Spleen (tissue), 13 donors: ENCODE data around the gene TNNT1. TPM values are rescaled to one million over a fixed set of nuclear protein-coding genes. Genes with fewer than 3 reads are reported as not detected.
A peak's percentile ranks its signal among the peaks of the same experiment; 100 is the strongest.

Experiments
- DNase-seq: peaks from one replicate; pipeline ENCODE4 v3.0.0-alpha.2; 2020
- H3K27ac ChIP-seq, 8 donors: fragments of 200-600 bp; sonication (generic) in 7 of 8; 1 replicate in 4 of 8; 2 replicates in 4 of 8; pipeline versions ENCODE4 v1.5.0 to v1.8.0; 2016 to 2021; ENCODE audit warnings: inconsistent platforms in 4 of 8, mild to moderate bottlenecking in 4 of 8, moderate library complexity in 1 of 8
- H3K27me3 ChIP-seq, 7 donors: fragments of 200-600 bp; sonication (generic) in 6 of 7; replicated peaks in 1 of 7; 1 replicate in 4 of 7; 2 replicates in 3 of 7; pipeline versions ENCODE4 v1.5.0 to v1.8.0; 2016 to 2021; ENCODE audit warnings: inconsistent platforms in 3 of 7, mild to moderate bottlenecking in 1 of 7
- H3K36me3 ChIP-seq, 6 donors: fragments of 200-600 bp; sonication (generic) in 5 of 6; 1 replicate in 4 of 6; 2 replicates in 2 of 6; pipeline versions ENCODE4 v1.5.0 to v1.8.0; 2016 to 2021; ENCODE audit warnings: inconsistent platforms in 2 of 6
- H3K4me1 ChIP-seq, 6 donors: fragments of 200-600 bp; sonication (generic) in 5 of 6; 1 replicate in 3 of 6; 2 replicates in 3 of 6; pipeline versions ENCODE4 v1.5.0 to v1.8.0; 2016 to 2021; ENCODE audit warnings: inconsistent platforms in 3 of 6
- H3K4me3 ChIP-seq, 8 donors: fragments of 200-600 bp; sonication (generic) in 7 of 8; 1 replicate in 4 of 8; 2 replicates in 4 of 8; pipeline versions ENCODE4 v1.5.0 to v1.8.0; 2016 to 2021; ENCODE audit warnings: inconsistent platforms in 4 of 8, mild to moderate bottlenecking in 4 of 8, moderate library complexity in 2 of 8
- H3K9me3 ChIP-seq, 8 donors: fragments of 200-600 bp; sonication (generic) in 7 of 8; 1 replicate in 4 of 8; 2 replicates in 4 of 8; pipeline versions ENCODE4 v1.5.0 to v1.8.0; 2016 to 2021; ENCODE audit warnings: inconsistent platforms in 4 of 8
- POLR2A ChIP-seq, 3 donors: fragments of 450-650 bp; IDR thresholded peaks; one replicate each; pipeline ENCODE4 v1.5.1; 2017; ENCODE audit warnings: antibody characterized with exemption in 3 of 3, mild to moderate bottlenecking in 1 of 3
- POLR2AphosphoS5 ChIP-seq, 3 donors: sonication (generic); formaldehyde crosslinking; IDR thresholded peaks; one replicate each; pipeline ENCODE4 v1.5.1; 2017; ENCODE audit warnings: antibody characterized with exemption in 3 of 3
- WGBS, 5 donors: extraction: QIAGEN DNeasy Blood & Tissue Kit in 3 of 5; methylation state at CpG; one replicate each; pipeline versions ENCODE4 v1.1.5 to v1.1.7; 2013 to 2018; 5-methylcytosine and 5-hydroxymethylcytosine counted together
- intact Hi-C: fragments of 100-400 bp; cut with DNase I; formaldehyde crosslinking; loops from one replicate; pipeline ENCODE4 v1.15.0; 2023; ENCODE audit warnings: low total_unique reads
- long read RNA-seq, 2 donors: transcript quantifications; one replicate each; lab custom pipeline, GENCODE V29; 2026
- polyA plus RNA-seq, 3 donors: library from polyadenylated mRNA; stranded (reverse); fragments of 200-250 nt; gene quantifications; one replicate each; pipeline ENCODE4 v1.2.1, GENCODE V29; 2013
- total RNA-seq, 7 donors: library from RNA; depleted of rRNA in 3 of 7; stranded (reverse); fragments of >200 nt in 3 of 7; fragmentation: NEBNext Ultra II Directional in 4 of 7; extraction: Animal tissue kit (Norgen Biotek cat#: 25700) in 4 of 7; gene quantifications; one replicate each; pipeline versions ENCODE4 v1.1.0 to v1.2.1, GENCODE V29; 2016 to 2021
- TF ChIP-seq, protein P1 (sequence below), 11 experiments: fragments of 200-600 bp in 7 of 11; fragments of 450-650 bp in 4 of 11; sonication (generic) in 4 of 11; IDR thresholded peaks in 8 of 11; conservative IDR thresholded peaks in 3 of 11; 1 replicate in 7 of 11; 2 replicates in 4 of 11; pipeline versions ENCODE4 v1.4.0 to v1.8.0; 2016 to 2021; ENCODE audit warnings: antibody characterized with exemption in 11 of 11, inconsistent platforms in 4 of 11, mild to moderate bottlenecking in 1 of 11
- donor health status: healthy with polysubstance abuse.
- donor health status: DM: no; HTN: no; CAD: no; lungs with moderate emphysema.
- donor health status: DM: no; HTN: no; CAD: no.
- donor health status: Bipolar disorder and iron deficiency.
- donor health status: healthy.
- donor health status: DM: no; HTN: no; CAD: no.
- donor health status: DM: yes; HTN: yes; CAD: no.

Gene TNNT1, protein sequence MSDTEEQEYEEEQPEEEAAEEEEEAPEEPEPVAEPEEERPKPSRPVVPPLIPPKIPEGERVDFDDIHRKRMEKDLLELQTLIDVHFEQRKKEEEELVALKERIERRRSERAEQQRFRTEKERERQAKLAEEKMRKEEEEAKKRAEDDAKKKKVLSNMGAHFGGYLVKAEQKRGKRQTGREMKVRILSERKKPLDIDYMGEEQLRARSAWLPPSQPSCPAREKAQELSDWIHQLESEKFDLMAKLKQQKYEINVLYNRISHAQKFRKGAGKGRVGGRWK
- total RNA-seq (1 to 10 TPM in 4 of 7 donors, not detected in 3; 1.3 to 5.4 (median 2.6) TPM), polyA plus RNA-seq (1 to 10 TPM in 1 of 3 donors, under 1 TPM in 2; 0.26 to 6.2 (median 0.94) TPM)
- long read RNA-seq, donor 1, result 0 reads
- long read RNA-seq, donor 2, result 0 reads

DNA sequence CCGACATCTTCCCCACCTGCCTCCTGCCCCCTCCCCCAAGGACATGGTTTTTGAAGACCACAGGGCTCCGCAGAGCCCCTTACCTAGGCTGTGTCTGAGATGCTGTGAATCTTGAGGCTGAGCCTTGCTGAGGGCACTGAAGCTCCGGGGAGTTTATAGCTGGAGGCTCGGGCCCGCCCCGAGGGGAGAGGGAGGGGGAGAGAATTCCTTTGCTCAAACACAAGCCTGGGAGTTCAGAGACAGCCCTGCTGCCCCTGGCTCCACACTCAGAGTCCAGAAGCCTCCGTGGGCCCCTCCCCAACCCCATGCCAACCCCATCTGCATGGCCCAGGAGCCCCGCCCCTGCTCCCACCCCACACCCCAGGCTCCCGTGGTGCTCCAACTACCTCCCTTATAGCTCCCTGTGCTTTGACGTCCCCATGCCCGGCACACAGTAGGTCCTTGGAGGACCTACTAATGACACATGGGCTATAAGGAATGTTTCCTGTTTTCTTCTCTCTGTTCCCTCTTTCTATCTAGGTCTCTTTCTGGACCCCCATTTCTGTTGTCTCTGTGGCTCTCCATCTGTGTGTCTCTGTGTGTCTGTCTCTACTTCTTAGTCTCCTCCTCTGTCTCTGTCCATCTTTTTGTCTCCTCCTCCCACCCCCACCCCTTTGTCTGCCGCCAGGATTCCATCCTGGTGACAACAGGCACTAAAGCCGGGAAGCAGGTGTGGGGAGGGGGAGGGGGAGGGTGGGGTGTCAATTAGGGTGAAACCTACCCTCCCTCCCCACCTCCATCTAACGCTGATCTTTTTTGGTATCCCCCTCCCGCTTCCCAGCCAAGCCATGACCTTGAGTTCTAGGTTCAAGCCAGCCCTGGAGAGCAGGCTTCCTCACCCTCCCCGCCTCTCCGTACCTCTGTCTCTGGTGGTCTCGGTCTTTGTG lies at the start of gene TNNT1:
Gene TNNT1 (minus strand): TSS at position 129 of the 926 bp plus-strand sequence. CDS start 2,049 bp downstream, outside the sequence.
- Histone ChIP-seq H3K4me3 (no peak within 1 kb of the TSS), H3K4me1 (peaks cover 0 to 23% (median 12%) of the 10 kb centered on the region in 6 donors), H3K36me3 (no peaks in the 10 kb centered on the region), H3K27me3 (peaks cover 4 to 66% (median 39%) of the 10 kb centered on the region in 7 donors), H3K9me3 (peaks cover 0 to 14% (median 8%) of the 10 kb centered on the region in 8 donors), H3K27ac (no peak within 1 kb of the TSS)
- WGBS, 5 donors, result 18 to 30% (median 22%) methylated on average over 15 to 18 of the region's 18 CpGs
- intact Hi-C loops, result loop anchor here (10.0 kb wide), 1 partner anchor 355 kb away; no protein-coding TSS in a partner anchor
- TF ChIP-seq, protein P1, sequence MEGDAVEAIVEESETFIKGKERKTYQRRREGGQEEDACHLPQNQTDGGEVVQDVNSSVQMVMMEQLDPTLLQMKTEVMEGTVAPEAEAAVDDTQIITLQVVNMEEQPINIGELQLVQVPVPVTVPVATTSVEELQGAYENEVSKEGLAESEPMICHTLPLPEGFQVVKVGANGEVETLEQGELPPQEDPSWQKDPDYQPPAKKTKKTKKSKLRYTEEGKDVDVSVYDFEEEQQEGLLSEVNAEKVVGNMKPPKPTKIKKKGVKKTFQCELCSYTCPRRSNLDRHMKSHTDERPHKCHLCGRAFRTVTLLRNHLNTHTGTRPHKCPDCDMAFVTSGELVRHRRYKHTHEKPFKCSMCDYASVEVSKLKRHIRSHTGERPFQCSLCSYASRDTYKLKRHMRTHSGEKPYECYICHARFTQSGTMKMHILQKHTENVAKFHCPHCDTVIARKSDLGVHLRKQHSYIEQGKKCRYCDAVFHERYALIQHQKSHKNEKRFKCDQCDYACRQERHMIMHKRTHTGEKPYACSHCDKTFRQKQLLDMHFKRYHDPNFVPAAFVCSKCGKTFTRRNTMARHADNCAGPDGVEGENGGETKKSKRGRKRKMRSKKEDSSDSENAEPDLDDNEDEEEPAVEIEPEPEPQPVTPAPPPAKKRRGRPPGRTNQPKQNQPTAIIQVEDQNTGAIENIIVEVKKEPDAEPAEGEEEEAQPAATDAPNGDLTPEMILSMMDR (IDR thresholded peaks at IDR 0.05 in 8 of 11, conservative IDR thresholded peaks at IDR 0.05 in 3 of 11), result no peak
- TF ChIP-seq POLR2A (IDR thresholded peaks at IDR 0.05), result no peak
- no peak for TF ChIP-seq POLR2AphosphoS5 (IDR thresholded peaks at IDR 0.05)
- no peak for DNase-seq

DNA sequence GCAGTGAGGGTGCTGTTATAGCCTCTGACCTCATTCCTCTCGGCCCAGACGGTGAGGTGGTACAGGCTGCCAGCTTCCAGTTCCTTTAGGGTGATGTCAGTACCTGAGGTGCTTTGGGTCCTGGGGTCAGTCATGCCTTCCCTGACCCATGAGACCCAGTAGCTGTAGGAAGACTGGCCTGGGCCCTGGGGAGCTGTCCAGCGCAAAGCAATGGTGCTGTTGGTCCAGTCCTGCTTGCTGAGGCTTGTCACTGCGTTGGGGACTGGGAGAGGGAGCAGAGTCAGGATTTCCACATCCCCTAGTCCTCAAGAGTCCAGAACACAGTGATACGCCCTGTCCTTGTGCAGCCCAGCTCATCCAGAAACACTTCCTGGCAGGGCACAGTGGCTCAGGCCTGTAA lies 49.6 kb upstream of the TNNT1 start:
- TF ChIP-seq POLR2A (IDR thresholded peaks at IDR 0.05) (no peak), POLR2AphosphoS5 (IDR thresholded peaks at IDR 0.05) (peak in 2 of 3 donors; percentile 42 to 63)
- no peak for DNase-seq
- peaks cover 0 to 24% (median 7%) of the 10 kb centered on the region in 6 donors for H3K4me1 ChIP-seq
- H3K9me3 ChIP-seq, result no peaks in the 10 kb centered on the region
- peaks cover 0 to 80% (median 0%) of the 10 kb centered on the region in 6 donors for H3K36me3 ChIP-seq
- intact Hi-C loops, result no loop called here
- no peak overlapping the region for H3K4me3 ChIP-seq
- WGBS, 5 donors, result 38 to 79% (median 58%) methylated on average over 4 to 5 of the region's 5 CpGs
- H3K27me3 ChIP-seq, result peaks cover 0 to 30% (median 0%) of the 10 kb centered on the region in 7 donors
- peak overlapping the region in 5 of 8 donors; percentile 44 to 67 (median 62) for H3K27ac ChIP-seq

DNA sequence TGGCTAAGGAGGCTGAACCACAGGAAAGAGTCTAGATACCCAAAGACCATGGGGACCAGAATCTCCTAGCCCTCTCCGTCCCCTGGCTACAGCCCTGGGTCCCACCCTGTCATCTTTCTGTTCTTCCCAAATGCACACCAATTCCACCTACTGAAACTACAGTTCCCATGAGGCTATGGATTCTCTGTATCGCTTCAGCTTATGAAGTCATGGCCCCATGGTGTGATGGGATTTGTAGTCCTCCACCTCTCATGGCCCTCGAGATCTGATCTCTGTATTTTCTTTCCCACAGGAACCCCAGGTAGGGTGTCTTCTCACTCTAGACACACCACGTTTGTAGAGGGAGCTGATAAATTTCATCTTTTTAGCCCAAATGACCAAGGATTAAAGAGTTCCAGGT lies 48.5 kb upstream of the TNNT1 start:
- no peak for TF ChIP-seq POLR2A (IDR thresholded peaks at IDR 0.05)
- TF ChIP-seq, protein P1 (IDR thresholded peaks at IDR 0.05 in 8 of 11, conservative IDR thresholded peaks at IDR 0.05 in 3 of 11), result no peak
- no peak for TF ChIP-seq POLR2AphosphoS5 (IDR thresholded peaks at IDR 0.05)
- H3K27me3 ChIP-seq, result peaks cover 0 to 41% (median 0%) of the 10 kb centered on the region in 7 donors
- H3K36me3 ChIP-seq, result peaks cover 0 to 89% (median 0%) of the 10 kb centered on the region in 6 donors

DNA sequence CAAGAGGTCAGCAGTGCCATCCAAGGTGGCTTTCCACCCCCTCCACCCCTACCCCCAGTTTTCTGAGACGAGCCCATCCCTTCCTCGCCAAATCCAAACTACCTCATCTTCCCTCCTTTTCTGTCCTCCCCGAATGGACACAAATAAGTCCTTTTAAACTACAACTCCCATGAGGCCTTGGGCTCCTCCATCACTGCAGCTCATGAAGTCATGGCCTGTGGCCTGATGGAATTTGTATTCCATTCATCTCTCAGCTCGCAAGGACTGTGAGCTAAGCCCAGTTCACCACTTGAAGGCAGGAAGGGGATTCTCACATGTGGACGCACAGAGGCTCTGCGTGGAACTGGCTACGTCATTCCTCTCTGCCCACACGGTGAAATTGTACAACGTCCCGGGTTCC lies 47.8 kb upstream of the TNNT1 start:
- TF ChIP-seq POLR2A (IDR thresholded peaks at IDR 0.05), result no peak
- TF ChIP-seq, protein P1 (IDR thresholded peaks at IDR 0.05 in 8 of 11, conservative IDR thresholded peaks at IDR 0.05 in 3 of 11), result no peak
- no peak for TF ChIP-seq POLR2AphosphoS5 (IDR thresholded peaks at IDR 0.05)
- no peak overlapping the region for H3K27ac ChIP-seq
- intact Hi-C loops, result no loop called here
- peaks cover 0 to 91% (median 0%) of the 10 kb centered on the region in 6 donors for H3K36me3 ChIP-seq
- H3K9me3 ChIP-seq, result no peaks in the 10 kb centered on the region
- DNase-seq, result no peak
- H3K27me3 ChIP-seq, result peaks cover 0 to 47% (median 0%) of the 10 kb centered on the region in 7 donors
- peaks cover 0 to 21% (median 6%) of the 10 kb centered on the region in 6 donors for H3K4me1 ChIP-seq
- H3K4me3 ChIP-seq, result no peak overlapping the region
- 85 to 94% (median 87%) methylated on average over 10 of the region's 10 CpGs for WGBS, 5 donors

More for the DNA sequence above, 48.5 kb upstream of the TNNT1 start:
- no peak overlapping the region for H3K4me3 ChIP-seq
- no peaks in the 10 kb centered on the region for H3K9me3 ChIP-seq
- peak overlapping the region in 1 of 8 donors; percentile 63 for H3K27ac ChIP-seq
- intact Hi-C loops, result no loop called here
- 48 to 67% (median 60%) methylated on average over 4 of the region's 4 CpGs for WGBS, 5 donors
- peaks cover 0 to 21% (median 6%) of the 10 kb centered on the region in 6 donors for H3K4me1 ChIP-seq
- DNase-seq, result no peak
